Measurements from ENCODE around the gene PLXNA3.

PLXNA3 gene

DNA sequence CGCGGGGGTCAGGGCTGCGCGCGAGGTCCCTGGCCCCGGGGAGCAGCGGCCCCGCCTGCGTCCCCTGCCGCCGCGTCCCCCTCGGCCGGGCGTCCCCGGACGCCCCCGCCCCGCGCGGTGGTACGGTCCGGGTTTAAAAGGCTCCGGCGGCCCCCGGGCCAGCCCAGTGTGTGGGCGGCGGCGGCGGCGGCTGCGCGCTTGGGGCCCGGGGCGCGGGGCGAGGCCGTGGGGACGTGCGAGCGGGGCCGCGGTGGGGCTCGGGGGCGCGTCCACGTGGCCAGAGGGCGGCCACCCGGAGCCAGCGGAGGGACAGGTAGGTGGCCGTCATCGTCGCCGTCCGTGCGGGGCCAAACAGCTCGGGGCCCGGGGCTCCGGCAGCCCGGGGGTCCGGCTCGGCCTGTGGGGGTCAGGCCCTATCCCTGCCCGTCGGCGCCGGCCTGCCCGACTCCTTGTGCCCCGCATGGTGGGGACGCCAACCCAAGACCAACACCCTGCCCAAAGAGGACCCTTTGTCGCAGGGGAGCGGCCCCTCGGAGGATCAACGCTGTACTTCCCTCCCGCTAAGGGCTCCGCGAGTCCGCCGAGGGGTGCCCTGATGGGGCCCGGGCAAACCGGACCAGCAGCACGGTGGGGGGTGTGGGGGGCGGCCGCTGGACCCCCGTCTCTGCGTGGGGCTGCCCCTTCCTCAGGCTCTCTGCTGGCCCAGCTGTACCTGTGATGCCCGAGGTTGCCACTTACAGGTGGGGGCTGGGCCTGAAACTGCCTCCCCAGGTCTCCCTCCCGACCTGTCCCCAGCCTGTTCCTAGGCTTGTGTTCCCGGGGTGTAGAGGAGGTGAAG is at the start of gene PLXNA3:
Gene PLXNA3, plus strand, starts transcription at position 166 of the 838 bp plus-strand sequence. CDS start 1,903 bp downstream, outside the sequence.
- DNase-seq (ENCODE audit: low read depth in 2 of 2) = peak in 1 of 2 donors; percentile 54
- TF ChIP-seq, protein P1, sequence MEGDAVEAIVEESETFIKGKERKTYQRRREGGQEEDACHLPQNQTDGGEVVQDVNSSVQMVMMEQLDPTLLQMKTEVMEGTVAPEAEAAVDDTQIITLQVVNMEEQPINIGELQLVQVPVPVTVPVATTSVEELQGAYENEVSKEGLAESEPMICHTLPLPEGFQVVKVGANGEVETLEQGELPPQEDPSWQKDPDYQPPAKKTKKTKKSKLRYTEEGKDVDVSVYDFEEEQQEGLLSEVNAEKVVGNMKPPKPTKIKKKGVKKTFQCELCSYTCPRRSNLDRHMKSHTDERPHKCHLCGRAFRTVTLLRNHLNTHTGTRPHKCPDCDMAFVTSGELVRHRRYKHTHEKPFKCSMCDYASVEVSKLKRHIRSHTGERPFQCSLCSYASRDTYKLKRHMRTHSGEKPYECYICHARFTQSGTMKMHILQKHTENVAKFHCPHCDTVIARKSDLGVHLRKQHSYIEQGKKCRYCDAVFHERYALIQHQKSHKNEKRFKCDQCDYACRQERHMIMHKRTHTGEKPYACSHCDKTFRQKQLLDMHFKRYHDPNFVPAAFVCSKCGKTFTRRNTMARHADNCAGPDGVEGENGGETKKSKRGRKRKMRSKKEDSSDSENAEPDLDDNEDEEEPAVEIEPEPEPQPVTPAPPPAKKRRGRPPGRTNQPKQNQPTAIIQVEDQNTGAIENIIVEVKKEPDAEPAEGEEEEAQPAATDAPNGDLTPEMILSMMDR (IDR thresholded peaks at IDR 0.05; ENCODE audit: low read depth, low read length) = no peak
- H3K4me3 ChIP-seq (replicated peaks in 1 of 2; ENCODE audit: low read depth in 2 of 2, low read length in 2 of 2) = peak within 1 kb of the TSS; percentile 72

DNA sequence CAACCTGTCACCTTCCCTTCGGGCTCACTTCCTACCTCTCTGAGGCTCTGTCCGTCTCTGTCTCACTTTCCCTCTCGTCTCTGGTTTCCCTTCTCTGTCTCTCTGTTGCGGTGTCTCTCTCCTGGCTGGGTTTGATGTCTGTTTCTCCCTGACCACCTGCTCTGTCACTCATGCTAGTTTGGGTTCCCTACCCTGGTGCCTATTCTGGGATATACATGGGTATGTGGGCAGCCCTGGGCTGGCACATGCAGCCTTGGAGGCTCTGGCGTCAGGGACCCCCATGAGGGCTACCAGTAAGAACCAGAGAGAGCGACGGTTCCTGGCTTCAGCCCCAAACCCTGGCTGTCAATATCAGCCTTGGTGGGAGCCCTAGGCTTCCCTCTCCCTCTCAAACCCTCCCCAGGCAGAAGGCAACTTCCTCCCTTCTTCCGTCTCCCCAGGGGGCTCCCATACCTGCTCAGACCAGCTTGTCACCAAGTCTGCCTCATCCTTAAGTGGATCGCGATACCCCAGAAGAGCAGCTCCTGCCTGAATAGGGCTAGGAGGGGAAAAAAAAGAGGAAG is 49.3 kb upstream of the PLXNA3 start:
- H3K4me3 ChIP-seq (replicated peaks in 1 of 2; ENCODE audit: low read depth in 2 of 2, low read length in 2 of 2) = peak overlapping the region; percentile 36 to 60
- no peak for DNase-seq (ENCODE audit: low read depth in 2 of 2)
- TF ChIP-seq, protein P1 (IDR thresholded peaks at IDR 0.05; ENCODE audit: low read depth, low read length) = no peak

- TF ChIP-seq, protein P1 (IDR thresholded peaks at IDR 0.05; ENCODE audit: low read depth, low read length) = no peak
- H3K4me3 ChIP-seq (replicated peaks in 1 of 2; ENCODE audit: low read depth in 2 of 2, low read length in 2 of 2) = peak within 1 kb of the TSS; percentile 36 to 60
- DNase-seq (ENCODE audit: low read depth in 2 of 2) = peak; percentile 88 to 92
Measured at GRCh38 chrX:154409222-154409871, 48.7 kb upstream of the PLXNA3 start, which contains the start of gene DNASE1L1. Gene DNASE1L1, minus strand, starts transcription at chrX:154409254. Its CDS starts 3,686 bp downstream, at chrX:154405568.

DNA sequence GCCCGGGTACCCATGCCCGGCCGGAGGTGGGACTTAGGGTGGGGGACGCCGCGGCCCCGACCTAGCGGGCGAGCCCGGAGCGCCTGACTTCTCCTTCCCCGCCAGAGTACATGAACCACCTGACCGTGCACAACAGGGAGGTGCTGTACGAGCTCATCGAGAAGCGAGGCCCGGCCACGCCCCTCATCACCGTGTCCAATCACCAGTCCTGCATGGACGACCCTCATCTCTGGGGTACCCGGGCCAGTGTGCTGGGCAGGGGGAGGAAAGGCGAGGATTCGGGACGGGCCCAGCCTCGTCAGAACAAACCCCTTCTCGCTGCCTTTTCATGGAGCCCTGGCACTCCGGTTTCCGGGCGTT is 46.1 kb upstream of the PLXNA3 start:
- TF ChIP-seq, protein P1 (IDR thresholded peaks at IDR 0.05; ENCODE audit: low read depth, low read length) = no peak
- DNase-seq (ENCODE audit: low read depth in 2 of 2) = peak; percentile 52 to 53
- H3K4me3 ChIP-seq (replicated peaks in 1 of 2; ENCODE audit: low read depth in 2 of 2, low read length in 2 of 2) = peak overlapping the region; percentile 50 to 68

GRCh38 chrX:154412468-154412867 is 45.6 kb upstream of the PLXNA3 start:
- H3K4me3 ChIP-seq (replicated peaks in 1 of 2; ENCODE audit: low read depth in 2 of 2, low read length in 2 of 2) = peak overlapping the region; percentile 50 to 68
- TF ChIP-seq, protein P1 (IDR thresholded peaks at IDR 0.05; ENCODE audit: low read depth, low read length) = no peak
- DNase-seq (ENCODE audit: low read depth in 2 of 2) = peak; percentile 13 to 17

- TF ChIP-seq, protein P1 (IDR thresholded peaks at IDR 0.05; ENCODE audit: low read depth, low read length) = no peak
- H3K4me3 ChIP-seq (replicated peaks in 1 of 2; ENCODE audit: low read depth in 2 of 2, low read length in 2 of 2) = no peak overlapping the region
- no peak for DNase-seq (ENCODE audit: low read depth in 2 of 2)
Measured at GRCh38 chrX:154413142-154413541, 44.9 kb upstream of the PLXNA3 start.

Measured in cardiac fibroblast (primary cell).